GM21717 (cell line): ENCODE measurements around the gene PRTG.
"Not testable (repeated sequence)": the region's sequence is repeated elsewhere in the genome, so short reads cannot be mapped to it uniquely, and the experiment has no call there.

Experiments
- ATAC-seq: cut with Tn5 transposase; IDR thresholded peaks from one replicate; pipeline ENCODE4 v1.9.1; 2021; ENCODE audit warnings: mild to moderate bottlenecking, moderate library complexity; ENCODE audit not compliant: unreplicated experiment

Gene PRTG

GRCh38 chr15:55743729-55744655, 1.0 kb upstream of the PRTG start:
- no peak for ATAC-seq

GRCh38 chr15:55742498-55742926, 440 bp downstream of the PRTG start:
- ATAC-seq, result no peak

- ATAC-seq, result no peak
These were observed 987 bp downstream of the PRTG start for GRCh38 chr15:55741833-55742497.

GRCh38 chr15:55740981-55741832, 1.7 kb downstream of the PRTG start:
- no peak for ATAC-seq

GRCh38 chr15:55740359-55740878, 2.5 kb downstream of the PRTG start:
- no peak for ATAC-seq

- no peak for ATAC-seq
These were observed 3.3 kb downstream of the PRTG start for GRCh38 chr15:55739641-55740040.

- no peak for ATAC-seq
These were observed 4.2 kb downstream of the PRTG start for GRCh38 chr15:55738715-55739114.

- no peak for ATAC-seq
These were observed 5.6 kb downstream of the PRTG start for GRCh38 chr15:55737373-55737772.

GRCh38 chr15:55736756-55737155, 6.2 kb downstream of the PRTG start:
- ATAC-seq, result no peak

- no peak for ATAC-seq
These were observed 8.3 kb downstream of the PRTG start for GRCh38 chr15:55734641-55735040.

GRCh38 chr15:55733461-55733860, 9.5 kb downstream of the PRTG start:
- not testable (repeated sequence) for ATAC-seq

GRCh38 chr15:55721554-55722185, 21.3 kb downstream of the PRTG start:
- ATAC-seq, result no peak

GRCh38 chr15:55715355-55716076, 27.4 kb downstream of the PRTG start:
- no peak for ATAC-seq

GRCh38 chr15:55714064-55714463, 28.9 kb downstream of the PRTG start:
- ATAC-seq, result no peak

GRCh38 chr15:55712363-55712762, 30.6 kb downstream of the PRTG start:
- no peak for ATAC-seq

GRCh38 chr15:55710286-55710685, 32.7 kb downstream of the PRTG start:
- no peak for ATAC-seq

GRCh38 chr15:55709458-55709857, 33.5 kb downstream of the PRTG start:
- no peak for ATAC-seq

- ATAC-seq, result no peak
These were observed 34.2 kb downstream of the PRTG start for GRCh38 chr15:55708720-55709119.

- ATAC-seq, result no peak
These were observed 35.0 kb downstream of the PRTG start for GRCh38 chr15:55707951-55708350.

- ATAC-seq, result no peak
These were observed 35.4 kb downstream of the PRTG start for GRCh38 chr15:55707518-55707917.
